K562 (cell line): ENCODE data around the gene RAB14. TPM values are rescaled to one million over a fixed set of nuclear protein-coding genes. Genes with fewer than 3 reads are reported as not detected.

ENCODE experiments used
- ATAC-seq: fragments of 200-7000 bp; cut with Tn5 transposase; 3 replicates; pipeline ENCODE4 v1.9.1; 2020; ENCODE audit warnings: moderate library complexity
- BruUV-seq: library from RNA; stranded (reverse); fragments of 400-500 nt; replicated peaks from 2 replicates; lab custom pipeline; 2021; lab: Mats Ljungman, UMichigan
- CTCF ChIA-PET: fragments of 300-600 bp; formaldehyde crosslinking; extraction: SDS; loops from one replicate; lab custom pipeline; 2021; ENCODE audit warnings: low intra/inter-chr PET ratio; lab: Yijun Ruan, JAX
- POLR2A ChIA-PET: fragments of 300-600, 350-650 bp; sonication (Branson Sonifier 250); formaldehyde crosslinking; extraction: SDS; loops from one replicate; lab custom pipeline; 2021; ENCODE audit warnings: antibody characterized with exemption, inconsistent platforms; lab: Yijun Ruan, JAX
- DNase-seq, 4 experiments: peaks; one replicate each; pipeline versions ENCODE4 v3.0.0 to v3.0.0-alpha.2; 2011 to 2018; ENCODE audit warnings: low spot score in 3 of 4, mixed read lengths in 3 of 4; ENCODE audit errors: extremely low read depth in 1 of 4
- FAIRE-seq: peaks from 2 replicates; lab custom pipeline; 2011; peaks lifted over from hg19 to GRCh38; lab: Jason Lieb, UNC
- H2AFZ ChIP-seq: 2 replicates; pipeline ENCODE4 v1.6.0; 2011; ENCODE audit warnings: low read depth, low read length, control low read depth, inconsistent platforms
- H3K27ac ChIP-seq: fragments of 200-600 bp; 3 replicates; pipeline ENCODE4 v1.8.0; 2011; ENCODE audit warnings: low read depth, mild to moderate bottlenecking, control low read depth, inconsistent platforms, low read length, moderate library complexity, mixed read lengths; ENCODE audit errors: extremely low read depth
- H3K27me3 ChIP-seq, 2 experiments: fragments of 300-600 bp in 1 of 2; 2 replicates in 1 of 2; 3 replicates in 1 of 2; pipeline versions ENCODE4 v1.6.0 to v1.8.0; 2011; ENCODE audit warnings: inconsistent platforms in 2 of 2, low read length in 2 of 2, mild to moderate bottlenecking in 1 of 2, mixed read lengths in 1 of 2, moderate library complexity in 1 of 2; ENCODE audit not compliant: control insufficient read depth in 2 of 2, insufficient read depth in 2 of 2
- H3K36me3 ChIP-seq: fragments of 300-600 bp; 3 replicates; pipeline ENCODE4 v1.8.0; 2011; ENCODE audit warnings: mild to moderate bottlenecking, low read length, inconsistent platforms; ENCODE audit not compliant: control insufficient read depth, insufficient read depth
- H3K4me1 ChIP-seq, 2 experiments: fragments of 200-600 bp in 1 of 2; replicated peaks in 1 of 2; 2 replicates in 1 of 2; 3 replicates in 1 of 2; pipeline versions ENCODE4 v1.5.1 to v1.8.0; 2011; ENCODE audit warnings: inconsistent platforms in 2 of 2, low read length in 2 of 2, mild to moderate bottlenecking in 1 of 2, mixed read lengths in 1 of 2, moderate library complexity in 1 of 2; ENCODE audit not compliant: control insufficient read depth in 2 of 2, insufficient read depth in 2 of 2
- H3K4me2 ChIP-seq: 2 replicates; pipeline ENCODE4 v1.6.1; 2011; ENCODE audit warnings: low read length, control low read depth, inconsistent platforms, mixed read lengths; ENCODE audit not compliant: insufficient read depth
- H3K4me3 ChIP-seq: fragments of 200-600 bp; sonication (generic), shearing (Covaris generic); 2 replicates; pipeline ENCODE4 v1.5.1; 2016; ENCODE audit warnings: control low read depth, inconsistent platforms
- H3K79me2 ChIP-seq: fragments of 200-600 bp; 3 replicates; pipeline ENCODE4 v1.8.0; 2011; ENCODE audit warnings: low read length, inconsistent platforms; ENCODE audit not compliant: control insufficient read depth, insufficient read depth
- H3K9ac ChIP-seq, 2 experiments: 2 replicates each; pipeline versions ENCODE4 v1.6.0 to v1.6.1; 2011; ENCODE audit warnings: low read depth in 2 of 2, low read length in 2 of 2, control low read depth in 1 of 2, inconsistent platforms in 1 of 2, mild to moderate bottlenecking in 1 of 2, mixed read lengths in 1 of 2; ENCODE audit not compliant: insufficient read depth in 1 of 2
- H3K9me1 ChIP-seq: one replicate; pipeline ENCODE4 v1.6.0; 2011; ENCODE audit warnings: inconsistent platforms, mild to moderate bottlenecking, low read length, moderate library complexity; ENCODE audit not compliant: control insufficient read depth, insufficient read depth
- H3K9me3 ChIP-seq: replicated peaks from 2 replicates; pipeline ENCODE4 v1.5.1; 2011; ENCODE audit warnings: low read depth, low read length, inconsistent platforms; ENCODE audit not compliant: control insufficient read depth, insufficient read depth
- H4K20me1 ChIP-seq: replicated peaks from 2 replicates; pipeline ENCODE4 v1.6.1; 2011; ENCODE audit warnings: low read length, inconsistent platforms, mixed read lengths; ENCODE audit not compliant: control insufficient read depth, insufficient read depth
- GABPA ChIP-seq: fragments of 200-800 bp; sonication (Bioruptor generic); conservative IDR thresholded peaks from 2 replicates; pipeline ENCODE4 v1.6.1; 2016; ENCODE audit warnings: low read depth, missing genetic modification characterization, missing compliant biosample characterization
- ZSCAN29 ChIP-seq: fragments of 450-650 bp; IDR thresholded peaks from 2 replicates; pipeline ENCODE4 v1.6.1; 2017
- WGBS: fragments of 100-300 bp; shearing (Covaris generic); methylation state at CpG from one replicate; pipeline ENCODE4 v1.1.6; 2016; ENCODE audit warnings: low coverage, mixed read lengths; ENCODE audit not compliant: insufficient coverage; ENCODE audit errors: missing lambda C conversion rate; 5-methylcytosine and 5-hydroxymethylcytosine counted together
- in situ Hi-C: fragments of 300-500 bp; cut with MboI; formaldehyde crosslinking; loops from 4 replicates; pipeline ENCODE4 v1.15.0; 2018; ENCODE audit warnings: inconsistent platforms, mixed read lengths
- intact Hi-C: fragments of 100-400 bp; cut with micrococcal nuclease; formaldehyde crosslinking; loops from 2 replicates; pipeline ENCODE4 v1.14.2; 2022
- polyA plus RNA-seq, 8 experiments: library from polyadenylated mRNA; depleted of rRNA in 4 of 8; stranded (reverse) in 5 of 8; unstranded in 3 of 8; fragments of >200 nt; fragmentation: Nextera tagmentation in 2 of 8; fragmentation: Illumina TruSeq in 1 of 8; extraction: Ambion mirVana in 2 of 8; extraction: Trizol in 1 of 8; gene quantifications; 2 replicates each; pipeline versions ENCODE4 v1.2.1 to v1.2.3, GENCODE V29; 2011 to 2014; ENCODE audit warnings: inconsistent platforms in 1 of 8, missing spikeins in 1 of 8
- total RNA-seq, 7 experiments: library from RNA; depleted of rRNA in 6 of 7; stranded (reverse); fragments of >200 nt in 6 of 7; fragmentation: Illumina TruSeq in 2 of 7; extraction: Trizol in 2 of 7; gene quantifications; 2 replicates each; pipeline versions ENCODE4 v1.2.1 to v1.2.3, GENCODE V29; 2011 to 2021; ENCODE audit warnings: low replicate concordance in 1 of 7
- TF ChIP-seq, protein P1 (sequence below), 2 experiments: fragments of 450-650 bp; IDR thresholded peaks; 2 replicates each; pipeline ENCODE4 v1.6.1; 2016; ENCODE audit warnings: mild to moderate bottlenecking in 2 of 2, borderline replicate concordance in 1 of 2, low read depth in 1 of 2, moderate library complexity in 1 of 2
- TF ChIP-seq, protein P2 (sequence below): sonication (generic); formaldehyde crosslinking; IDR thresholded peaks from 2 replicates; pipeline ENCODE4 v1.8.1; 2023; ENCODE audit warnings: missing genetic modification reagents, mild to moderate bottlenecking, borderline replicate concordance

Gene RAB14
- total and polyA plus RNA-seq, 9 of the 15 experiments (the other 6 are each of a cell fraction or from before 2014, with no cell fraction given) = 10.3 to 41.8 (median 20.9) TPM

- CTCF ChIA-PET = interaction anchor here (0.6 kb wide), 1 partner anchor 699 kb away, joined by 3 read pairs; no protein-coding TSS in a partner anchor
- POLR2A ChIA-PET = no interaction called here
- 32% methylated on average over 8 of the region's 8 CpGs for WGBS
- no peaks in the 10 kb centered on the region for H3K36me3 ChIP-seq
- no peak overlapping the region for H3K9ac ChIP-seq
- H3K79me2 ChIP-seq = peaks cover 6% of the 10 kb centered on the region; the same call in 2 of the 3 replicates
- no TSS peak for BruUV-seq
- H3K4me3 ChIP-seq = no peak overlapping the region
- in situ Hi-C loops = no loop called here
- H3K4me1 ChIP-seq = peaks cover 0 to 6% of the 10 kb centered on the region in 2 experiments; a peak in 2 of 5 replicates
- H3K27ac ChIP-seq = no peak overlapping the region
- TF ChIP-seq GABPA (tag) (no peak), ZSCAN29 (no peak)
- TF ChIP-seq, protein P1, sequence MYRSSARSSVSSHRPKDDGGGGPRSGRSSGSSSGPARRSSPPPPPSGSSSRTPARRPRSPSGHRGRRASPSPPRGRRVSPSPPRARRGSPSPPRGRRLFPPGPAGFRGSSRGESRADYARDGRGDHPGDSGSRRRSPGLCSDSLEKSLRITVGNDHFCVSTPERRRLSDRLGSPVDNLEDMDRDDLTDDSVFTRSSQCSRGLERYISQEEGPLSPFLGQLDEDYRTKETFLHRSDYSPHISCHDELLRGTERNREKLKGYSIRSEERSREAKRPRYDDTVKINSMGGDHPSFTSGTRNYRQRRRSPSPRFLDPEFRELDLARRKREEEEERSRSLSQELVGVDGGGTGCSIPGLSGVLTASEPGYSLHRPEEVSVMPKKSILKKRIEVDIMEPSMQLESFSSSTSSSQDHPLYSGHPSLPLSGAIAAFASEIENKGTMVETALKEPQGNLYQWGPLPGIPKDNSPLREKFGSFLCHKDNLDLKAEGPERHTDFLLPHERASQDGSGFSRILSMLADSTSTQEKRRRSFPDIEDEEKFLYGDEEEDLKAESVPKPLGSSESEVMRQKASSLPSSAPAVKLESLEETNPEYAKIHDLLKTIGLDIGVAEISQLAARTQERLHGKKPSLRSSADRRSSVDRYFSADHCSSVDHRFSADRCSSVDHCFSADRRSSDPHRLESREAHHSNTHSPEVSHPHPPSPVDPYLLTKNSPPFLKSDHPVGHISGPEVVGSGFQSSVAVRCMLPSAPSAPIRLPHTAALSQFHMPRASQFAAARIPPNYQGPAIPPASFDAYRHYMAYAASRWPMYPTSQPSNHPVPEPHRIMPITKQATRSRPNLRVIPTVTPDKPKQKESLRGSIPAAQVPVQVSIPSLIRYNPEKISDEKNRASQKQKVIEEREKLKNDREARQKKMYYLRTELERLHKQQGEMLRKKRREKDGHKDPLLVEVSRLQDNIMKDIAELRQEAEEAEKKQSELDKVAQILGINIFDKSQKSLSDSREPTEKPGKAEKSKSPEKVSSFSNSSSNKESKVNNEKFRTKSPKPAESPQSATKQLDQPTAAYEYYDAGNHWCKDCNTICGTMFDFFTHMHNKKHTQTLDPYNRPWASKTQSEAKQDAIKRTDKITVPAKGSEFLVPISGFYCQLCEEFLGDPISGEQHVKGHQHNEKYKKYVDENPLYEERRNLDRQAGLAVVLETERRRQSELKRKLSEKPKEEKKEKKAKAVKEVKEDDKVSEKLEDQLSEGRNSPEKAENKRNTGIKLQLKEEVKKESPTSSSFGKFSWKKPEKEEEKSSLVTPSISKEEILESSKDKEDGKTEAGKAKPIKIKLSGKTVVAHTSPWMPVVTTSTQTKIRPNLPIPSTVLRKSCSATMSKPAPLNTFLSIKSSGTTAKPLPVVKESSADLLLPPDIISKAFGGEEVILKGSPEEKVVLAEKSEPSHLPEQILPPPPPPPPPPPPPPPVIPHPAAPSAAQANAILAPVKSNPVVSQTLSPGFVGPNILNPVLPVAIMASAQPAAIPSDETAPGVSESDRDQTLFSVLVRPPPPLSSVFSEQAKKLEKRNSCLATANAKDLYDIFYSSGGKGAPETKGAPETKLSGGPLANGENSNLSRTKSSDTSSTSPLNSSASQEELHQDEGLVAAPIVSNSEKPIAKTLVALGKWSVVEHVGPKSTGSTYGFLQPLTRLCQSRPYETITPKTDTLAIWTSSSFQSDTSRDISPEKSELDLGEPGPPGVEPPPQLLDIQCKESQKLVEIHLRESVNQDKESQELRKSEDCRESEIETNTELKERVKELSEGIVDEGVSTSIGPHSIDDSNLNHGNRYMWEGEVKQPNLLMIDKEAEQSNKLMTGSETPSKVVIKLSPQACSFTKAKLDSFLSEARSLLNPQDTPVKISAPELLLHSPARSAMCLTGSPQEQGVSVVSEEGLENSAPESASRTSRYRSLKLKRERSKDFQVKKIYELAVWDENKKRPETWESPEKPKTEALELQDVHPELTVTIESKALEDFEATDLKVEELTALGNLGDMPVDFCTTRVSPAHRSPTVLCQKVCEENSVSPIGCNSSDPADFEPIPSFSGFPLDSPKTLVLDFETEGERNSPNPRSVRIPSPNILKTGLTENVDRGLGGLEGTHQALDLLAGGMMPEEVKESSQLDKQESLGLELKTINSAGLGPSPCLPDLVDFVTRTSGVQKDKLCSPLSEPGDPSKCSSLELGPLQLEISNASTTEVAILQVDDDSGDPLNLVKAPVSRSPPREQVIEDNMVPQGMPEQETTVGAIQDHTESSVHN (IDR thresholded peaks at IDR 0.05; ENCODE audit: borderline replicate concordance in 1 of 2, low read depth in 1 of 2) = no peak
- TF ChIP-seq, protein P2, sequence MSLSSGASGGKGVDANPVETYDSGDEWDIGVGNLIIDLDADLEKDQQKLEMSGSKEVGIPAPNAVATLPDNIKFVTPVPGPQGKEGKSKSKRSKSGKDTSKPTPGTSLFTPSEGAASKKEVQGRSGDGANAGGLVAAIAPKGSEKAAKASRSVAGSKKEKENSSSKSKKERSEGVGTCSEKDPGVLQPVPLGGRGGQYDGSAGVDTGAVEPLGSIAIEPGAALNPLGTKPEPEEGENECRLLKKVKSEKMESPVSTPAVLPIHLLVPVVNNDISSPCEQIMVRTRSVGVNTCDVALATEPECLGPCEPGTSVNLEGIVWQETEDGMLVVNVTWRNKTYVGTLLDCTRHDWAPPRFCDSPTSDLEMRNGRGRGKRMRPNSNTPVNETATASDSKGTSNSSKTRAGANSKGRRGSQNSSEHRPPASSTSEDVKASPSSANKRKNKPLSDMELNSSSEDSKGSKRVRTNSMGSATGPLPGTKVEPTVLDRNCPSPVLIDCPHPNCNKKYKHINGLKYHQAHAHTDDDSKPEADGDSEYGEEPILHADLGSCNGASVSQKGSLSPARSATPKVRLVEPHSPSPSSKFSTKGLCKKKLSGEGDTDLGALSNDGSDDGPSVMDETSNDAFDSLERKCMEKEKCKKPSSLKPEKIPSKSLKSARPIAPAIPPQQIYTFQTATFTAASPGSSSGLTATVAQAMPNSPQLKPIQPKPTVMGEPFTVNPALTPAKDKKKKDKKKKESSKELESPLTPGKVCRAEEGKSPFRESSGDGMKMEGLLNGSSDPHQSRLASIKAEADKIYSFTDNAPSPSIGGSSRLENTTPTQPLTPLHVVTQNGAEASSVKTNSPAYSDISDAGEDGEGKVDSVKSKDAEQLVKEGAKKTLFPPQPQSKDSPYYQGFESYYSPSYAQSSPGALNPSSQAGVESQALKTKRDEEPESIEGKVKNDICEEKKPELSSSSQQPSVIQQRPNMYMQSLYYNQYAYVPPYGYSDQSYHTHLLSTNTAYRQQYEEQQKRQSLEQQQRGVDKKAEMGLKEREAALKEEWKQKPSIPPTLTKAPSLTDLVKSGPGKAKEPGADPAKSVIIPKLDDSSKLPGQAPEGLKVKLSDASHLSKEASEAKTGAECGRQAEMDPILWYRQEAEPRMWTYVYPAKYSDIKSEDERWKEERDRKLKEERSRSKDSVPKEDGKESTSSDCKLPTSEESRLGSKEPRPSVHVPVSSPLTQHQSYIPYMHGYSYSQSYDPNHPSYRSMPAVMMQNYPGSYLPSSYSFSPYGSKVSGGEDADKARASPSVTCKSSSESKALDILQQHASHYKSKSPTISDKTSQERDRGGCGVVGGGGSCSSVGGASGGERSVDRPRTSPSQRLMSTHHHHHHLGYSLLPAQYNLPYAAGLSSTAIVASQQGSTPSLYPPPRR (CRISPR knock-in tag) = no peak
- FAIRE-seq (no peak), ATAC-seq (no peak), DNase-seq (no peak)
- intact Hi-C loops = loop anchor here (1.0 kb wide), 1 partner anchor 36 kb away; no protein-coding TSS in a partner anchor
- H3K9me1 ChIP-seq = no peaks in the 10 kb centered on the region
- H3K9me3 ChIP-seq = no peaks in the 10 kb centered on the region
- no peaks in the 10 kb centered on the region for H4K20me1 ChIP-seq
- H3K27me3 ChIP-seq = no peaks in the 10 kb centered on the region
- no peak overlapping the region for H2AFZ ChIP-seq
- no peak overlapping the region for H3K4me2 ChIP-seq
These were observed 5.1 kb upstream of the RAB14 start for GRCh38 chr9:121206516-121207370.
